Hepatocyte (in vitro differentiated cells): ENCODE results near the gene DNAJC16. TPM values are rescaled to one million over a fixed set of nuclear protein-coding genes. Genes with fewer than 3 reads are reported as not detected.

Experiments used
- DNase-seq: peaks from one replicate; pipeline ENCODE4 v3.0.0-alpha.2; 2016; ENCODE audit warnings: low spot score
- H2AFZ ChIP-seq: fragments of 200-600 bp; sonication (generic); 2 replicates; pipeline ENCODE4 v1.6.0; 2016; ENCODE audit warnings: antibody characterized with exemption, mild to moderate bottlenecking
- H3K27ac ChIP-seq: fragments of 200-600 bp; sonication (generic); 2 replicates; pipeline ENCODE4 v1.5.1; 2016; ENCODE audit warnings: mild to moderate bottlenecking
- H3K27me3 ChIP-seq: fragments of 200-600 bp; sonication (generic); 2 replicates; pipeline ENCODE4 v1.6.1; 2016
- H3K36me3 ChIP-seq: fragments of 200-600 bp; sonication (generic); replicated peaks from 2 replicates; pipeline ENCODE4 v1.5.1; 2016; ENCODE audit warnings: low read depth; ENCODE audit not compliant: insufficient read depth
- H3K4me1 ChIP-seq: fragments of 200-600 bp; sonication (generic); 2 replicates; pipeline ENCODE4 v1.5.1; 2016; ENCODE audit warnings: mild to moderate bottlenecking, moderate library complexity; ENCODE audit not compliant: insufficient read depth
- H3K4me2 ChIP-seq: fragments of 200-600 bp; sonication (generic); 2 replicates; pipeline ENCODE4 v1.6.0; 2016
- H3K4me3 ChIP-seq: fragments of 200-600 bp; sonication (generic); 2 replicates; pipeline ENCODE4 v1.5.1; 2016; ENCODE audit warnings: mild to moderate bottlenecking
- H3K79me2 ChIP-seq: fragments of 200-600 bp; sonication (generic); 2 replicates; pipeline ENCODE4 v1.6.0; 2017; ENCODE audit warnings: mild to moderate bottlenecking
- H3K9me2 ChIP-seq: fragments of 200-600 bp; sonication (generic); replicated peaks from 2 replicates; pipeline ENCODE4 v1.6.0; 2017; ENCODE audit warnings: mild to moderate bottlenecking; ENCODE audit not compliant: insufficient read depth
- H3K9me3 ChIP-seq: fragments of 200-600 bp; sonication (generic); 2 replicates; pipeline ENCODE4 v1.5.1; 2016; ENCODE audit warnings: low read depth, mild to moderate bottlenecking
- H4K20me1 ChIP-seq: fragments of 200-600 bp; sonication (generic); 2 replicates; pipeline ENCODE4 v1.6.0; 2016; ENCODE audit warnings: mild to moderate bottlenecking; ENCODE audit not compliant: insufficient read depth, poor library complexity, severe bottlenecking
- CTCF ChIP-seq: fragments of 200-600 bp; sonication (generic); IDR thresholded peaks from 2 replicates; pipeline ENCODE4 v1.5.1; 2016; ENCODE audit warnings: antibody characterized with exemption, mild to moderate bottlenecking; ENCODE audit not compliant: poor library complexity
- EZH2 ChIP-seq: fragments of 200-600 bp; sonication (generic); IDR thresholded peaks from 2 replicates; pipeline ENCODE4 v1.6.1; 2016; ENCODE audit warnings: antibody characterized with exemption, mild to moderate bottlenecking, borderline replicate concordance
- EZH2phosphoT487 ChIP-seq: fragments of 200-600 bp; sonication (generic); IDR thresholded peaks from one replicate; pipeline ENCODE4 v1.6.1; 2018; ENCODE audit warnings: antibody characterized with exemption, mild to moderate bottlenecking, low read depth, moderate library complexity; ENCODE audit not compliant: unreplicated experiment, severe bottlenecking
- WGBS: methylation state at CpG from one replicate; pipeline ENCODE4 v1.1.6; 2016; ENCODE audit warnings: low lambda C conversion rate; ENCODE audit errors: missing lambda C conversion rate; 5-methylcytosine and 5-hydroxymethylcytosine counted together
- polyA plus RNA-seq: library from polyadenylated mRNA; unstranded; fragments of >200 nt; fragmentation: Nextera tagmentation; extraction: Ambion mirVana; gene quantifications from 2 replicates; pipeline ENCODE4 v1.2.1, GENCODE V29; 2016
- total RNA-seq: library from RNA; depleted of rRNA; stranded (reverse); fragments of >200 nt; gene quantifications from 2 replicates; pipeline ENCODE4 v1.2.3, GENCODE V29; 2014

DNAJC16 gene
- total and polyA plus RNA-seq, 2 experiments from 2014 or later = 9.6 to 21.1 TPM

- Histone ChIP-seq H3K9me2 (no peaks in the 10 kb centered on the region), H3K36me3 (no peaks in the 10 kb centered on the region), H3K4me2 (no peak overlapping the region), H4K20me1 (no peaks in the 10 kb centered on the region), H3K9me3 (no peaks in the 10 kb centered on the region), H3K4me1 (no peaks in the 10 kb centered on the region), H2AFZ (no peak overlapping the region), H3K4me3 (no peak overlapping the region), H3K79me2 (no peaks in the 10 kb centered on the region), H3K27me3 (no peaks in the 10 kb centered on the region), H3K27ac (no peak overlapping the region)
- no peak for DNase-seq
- TF ChIP-seq EZH2 (no peak), EZH2phosphoT487 (no peak), CTCF (no peak)
- WGBS = 87% methylated on average over 5 of the region's 5 CpGs
These were observed 19.4 kb upstream of the DNAJC16 start for GRCh38 chr1:15507278-15507677.

GRCh38 chr1:15508700-15509487 lies 17.8 kb upstream of the DNAJC16 start:
- Histone ChIP-seq H3K4me1 (no peaks in the 10 kb centered on the region), H3K4me3 (no peak overlapping the region), H2AFZ (no peak overlapping the region), H3K4me2 (no peak overlapping the region), H3K9me3 (no peaks in the 10 kb centered on the region), H3K9me2 (no peaks in the 10 kb centered on the region), H3K79me2 (no peaks in the 10 kb centered on the region), H3K36me3 (no peaks in the 10 kb centered on the region), H3K27me3 (no peaks in the 10 kb centered on the region), H3K27ac (no peak overlapping the region), H4K20me1 (no peaks in the 10 kb centered on the region)
- no peak for DNase-seq
- 87% methylated on average over 12 of the region's 12 CpGs for WGBS
- no peak for TF ChIP-seq EZH2
- no peak for TF ChIP-seq CTCF
- TF ChIP-seq EZH2phosphoT487 = no peak

- no peak overlapping the region for H3K4me2 ChIP-seq
- no peaks in the 10 kb centered on the region for H3K36me3 ChIP-seq
- H3K27me3 ChIP-seq = no peaks in the 10 kb centered on the region
- TF ChIP-seq EZH2phosphoT487 = no peak
- TF ChIP-seq EZH2 = no peak
- no peak for TF ChIP-seq CTCF
- no peak overlapping the region for H2AFZ ChIP-seq
- H3K27ac ChIP-seq = no peak overlapping the region
- WGBS = 74% methylated on average over 7 of the region's 7 CpGs
- no peaks in the 10 kb centered on the region for H3K9me2 ChIP-seq
- no peaks in the 10 kb centered on the region for H3K79me2 ChIP-seq
- no peaks in the 10 kb centered on the region for H3K4me1 ChIP-seq
- no peak for DNase-seq
- no peaks in the 10 kb centered on the region for H4K20me1 ChIP-seq
- H3K9me3 ChIP-seq = no peaks in the 10 kb centered on the region
- no peak overlapping the region for H3K4me3 ChIP-seq
These were observed 17.1 kb upstream of the DNAJC16 start for GRCh38 chr1:15509586-15509985.
